WTC11 (cell line): Measurements from ENCODE around the gene STN1. TPM values are rescaled to one million over a fixed set of nuclear protein-coding genes. Genes with fewer than 3 reads are reported as not detected.

ENCODE experiments used
- ATAC-seq: fragments of 200-7000 bp; cut with Tn5 transposase; 2 replicates; pipeline ENCODE4 v1.10.0; 2021; ENCODE audit warnings: mild to moderate bottlenecking, moderate library complexity
- CTCF ChIA-PET: fragments of 300-600 bp; sonication (Branson Sonifier 250); formaldehyde crosslinking; loops from one replicate; lab custom pipeline; 2021; ENCODE audit warnings: antibody characterized with exemption; lab: Charles Lee
- POLR2A ChIA-PET: fragments of 350-600 bp; sonication (Branson Sonifier 250); formaldehyde crosslinking; loops from one replicate; lab custom pipeline; 2021; ENCODE audit warnings: antibody characterized with exemption; lab: Charles Lee
- DNase-seq: peaks from one replicate; pipeline ENCODE4 v3.0.0; 2021; ENCODE audit warnings: low spot score
- H3K27ac Mint-ChIP-seq: 2 replicates; pipeline ENCODE4 v1.8.0; 2021; ENCODE audit warnings: mixed read lengths
- H3K27me3 Mint-ChIP-seq: 2 replicates; pipeline ENCODE4 v1.8.0; 2021; ENCODE audit warnings: low read depth, mild to moderate bottlenecking, moderate library complexity, mixed read lengths
- H3K36me3 Mint-ChIP-seq: 2 replicates; pipeline ENCODE4 v1.8.0; 2021; ENCODE audit warnings: mixed read lengths
- H3K4me1 Mint-ChIP-seq: 2 replicates; pipeline ENCODE4 v1.8.0; 2022; ENCODE audit warnings: mixed read lengths
- H3K4me3 Mint-ChIP-seq: 2 replicates; pipeline ENCODE4 v1.8.0; 2021; ENCODE audit warnings: mild to moderate bottlenecking, moderate library complexity, mixed read lengths
- H3K9me3 Mint-ChIP-seq: 2 replicates; pipeline ENCODE4 v1.8.0; 2021; ENCODE audit warnings: mixed read lengths
- ATF1 ChIP-seq: sonication (generic); formaldehyde crosslinking; IDR thresholded peaks from 2 replicates; pipeline ENCODE4 v1.8.1; 2023; ENCODE audit warnings: mild to moderate bottlenecking, moderate library complexity, missing genetic modification reagents
- CREB1 ChIP-seq: sonication (generic); formaldehyde crosslinking; IDR thresholded peaks from 2 replicates; pipeline ENCODE4 v1.8.0; 2023; ENCODE audit warnings: mild to moderate bottlenecking, missing genetic modification reagents
- CREM ChIP-seq: sonication (generic); formaldehyde crosslinking; IDR thresholded peaks from 2 replicates; pipeline ENCODE4 v1.8.1; 2022; ENCODE audit warnings: mild to moderate bottlenecking, missing genetic modification reagents, moderate library complexity
- FOXJ3 ChIP-seq: sonication (generic); formaldehyde crosslinking; IDR thresholded peaks from 2 replicates; pipeline ENCODE4 v1.9.0; 2021; ENCODE audit warnings: missing genetic modification reagents, mild to moderate bottlenecking, borderline replicate concordance
- GABPB1 ChIP-seq: sonication (generic); formaldehyde crosslinking; IDR thresholded peaks from 2 replicates; pipeline ENCODE4 v1.8.1; 2023; ENCODE audit warnings: mild to moderate bottlenecking, missing genetic modification reagents
- IRF2 ChIP-seq: sonication (generic); formaldehyde crosslinking; IDR thresholded peaks from 2 replicates; pipeline ENCODE4 v1.8.0; 2022; ENCODE audit warnings: low read depth, missing genetic modification reagents, borderline replicate concordance
- JAZF1 ChIP-seq: fragments of 250-450 bp; sonication (Bioruptor Pico); IDR thresholded peaks from 2 replicates; pipeline ENCODE4 v1.9.0; 2021; ENCODE audit warnings: moderate library complexity, mild to moderate bottlenecking, inconsistent platforms
- NR1H2 ChIP-seq: sonication (generic); formaldehyde crosslinking; IDR thresholded peaks from 2 replicates; pipeline ENCODE4 v1.9.0; 2021; ENCODE audit warnings: mild to moderate bottlenecking, moderate library complexity, missing genetic modification reagents
- NR3C1 ChIP-seq: sonication (generic); formaldehyde crosslinking; conservative IDR thresholded peaks from 2 replicates; pipeline ENCODE4 v1.8.1; 2023; ENCODE audit warnings: low read depth, mild to moderate bottlenecking, missing genetic modification reagents
- PRRX2 ChIP-seq: fragments of 250-450 bp; sonication (Bioruptor Pico); IDR thresholded peaks from 2 replicates; pipeline ENCODE4 v1.8.0; 2021; ENCODE audit warnings: mild to moderate bottlenecking
- RELA ChIP-seq: sonication (generic); formaldehyde crosslinking; IDR thresholded peaks from 2 replicates; pipeline ENCODE4 v1.8.1; 2022; ENCODE audit warnings: missing genetic modification reagents, mild to moderate bottlenecking, borderline replicate concordance
- TEAD1 ChIP-seq: sonication (generic); formaldehyde crosslinking; IDR thresholded peaks from 2 replicates; pipeline ENCODE4 v1.8.0; 2022; ENCODE audit warnings: mild to moderate bottlenecking, missing genetic modification reagents
- ZNF219 ChIP-seq: sonication (generic); formaldehyde crosslinking; IDR thresholded peaks from 2 replicates; pipeline ENCODE4 v1.8.0; 2023; ENCODE audit warnings: missing genetic modification reagents, mild to moderate bottlenecking, borderline replicate concordance
- ZNF232 ChIP-seq: sonication (generic); formaldehyde crosslinking; IDR thresholded peaks from 2 replicates; pipeline ENCODE4 v1.8.0; 2022; ENCODE audit warnings: mild to moderate bottlenecking, missing genetic modification reagents
- ZNF263 ChIP-seq: sonication (generic); formaldehyde crosslinking; IDR thresholded peaks from 2 replicates; pipeline ENCODE4 v1.8.1; 2022; ENCODE audit warnings: low read depth, mild to moderate bottlenecking, moderate library complexity, missing genetic modification reagents
- ZNF396 ChIP-seq: fragments of 250-450 bp; sonication (Bioruptor Pico); IDR thresholded peaks from 2 replicates; pipeline ENCODE4 v1.8.0; 2021; ENCODE audit warnings: mild to moderate bottlenecking, moderate library complexity, borderline replicate concordance
- ZNF416 ChIP-seq: fragments of 250-450 bp; sonication (Bioruptor Pico); IDR thresholded peaks from 2 replicates; pipeline ENCODE4 v1.9.0; 2021; ENCODE audit warnings: mild to moderate bottlenecking, inconsistent platforms
- ZNF423 ChIP-seq: fragments of 250-450 bp; sonication (Bioruptor Pico); IDR thresholded peaks from 2 replicates; pipeline ENCODE4 v2.1.2; 2022; ENCODE audit warnings: mild to moderate bottlenecking, moderate library complexity
- total RNA-seq: library from RNA; stranded (reverse); gene quantifications from 3 replicates; pipeline ENCODE4 v1.2.3, GENCODE V29; 2021
- TF ChIP-seq, protein P1 (sequence below): sonication (generic); formaldehyde crosslinking; IDR thresholded peaks from 2 replicates; pipeline ENCODE4 v1.8.1; 2023; ENCODE audit warnings: mild to moderate bottlenecking, missing genetic modification reagents, moderate library complexity
- TF ChIP-seq, protein P2 (sequence below): sonication (generic); formaldehyde crosslinking; IDR thresholded peaks from 2 replicates; pipeline ENCODE4 v1.8.1; 2023; ENCODE audit warnings: mild to moderate bottlenecking, missing genetic modification reagents
- TF ChIP-seq, protein P3 (sequence below): sonication (generic); formaldehyde crosslinking; IDR thresholded peaks from 2 replicates; pipeline ENCODE4 v1.8.0; 2022; ENCODE audit warnings: mild to moderate bottlenecking, missing genetic modification reagents
- TF ChIP-seq, protein P4 (sequence below): sonication (generic); formaldehyde crosslinking; IDR thresholded peaks from 2 replicates; pipeline ENCODE4 v1.8.1; 2022; ENCODE audit warnings: mild to moderate bottlenecking, moderate library complexity, missing genetic modification reagents
- TF ChIP-seq, protein P5 (sequence below): sonication (generic); formaldehyde crosslinking; IDR thresholded peaks from 2 replicates; pipeline ENCODE4 v1.8.0; 2022; ENCODE audit warnings: mild to moderate bottlenecking, missing genetic modification reagents
- TF ChIP-seq, protein P6 (sequence below): fragments of 200-600 bp; IDR thresholded peaks from 2 replicates; pipeline ENCODE4 v1.8.0; 2022; ENCODE audit warnings: antibody characterized with exemption
- TF ChIP-seq, protein P7 (sequence below): fragments of 250-450 bp; sonication (Bioruptor Pico); IDR thresholded peaks from 2 replicates; pipeline ENCODE4 v2.1.2; 2022; ENCODE audit warnings: mild to moderate bottlenecking, moderate library complexity

The STN1 gene
- total RNA-seq, 1 experiment from 2014 or later = 13.9 TPM

DNA sequence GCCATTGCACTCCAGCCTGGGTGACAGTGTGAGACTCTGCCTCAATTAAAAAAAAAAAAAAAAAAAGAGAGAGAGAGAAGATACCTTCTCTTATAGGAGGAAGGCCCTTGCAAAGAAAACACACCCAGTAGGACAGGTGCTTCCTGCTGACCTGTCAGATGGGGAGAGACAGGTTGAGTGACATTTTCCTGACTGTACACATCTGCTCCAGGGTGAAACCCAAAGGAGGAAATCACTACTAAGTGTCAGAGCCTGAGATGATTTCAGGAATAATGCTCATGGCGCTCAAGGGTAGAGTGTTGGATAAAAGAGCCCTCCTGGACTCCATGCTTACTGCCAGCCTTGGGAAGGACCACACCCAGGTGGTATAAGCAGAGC lies 1.7 kb upstream of the STN1 start:
- H3K27me3 Mint-ChIP-seq = no peaks in the 10 kb centered on the region
- ATAC-seq = no peak
- no peak overlapping the region for H3K27ac Mint-ChIP-seq
- no peak for TF ChIP-seq NR1H2 (CRISPR knock-in tag)
- TF ChIP-seq, all 79 proteins: peak for 0
- H3K9me3 Mint-ChIP-seq = peaks cover 17% of the 10 kb centered on the region
- H3K4me1 Mint-ChIP-seq = peaks cover 20% of the 10 kb centered on the region
- CTCF ChIA-PET = interaction anchor here (0.6 kb wide), 1 partner anchor 64 kb away, joined by 3 read pairs; no protein-coding TSS in a partner anchor
- DNase-seq = no peak
- POLR2A ChIA-PET = no interaction called here
- peaks cover 19% of the 10 kb centered on the region for H3K36me3 Mint-ChIP-seq
- no peak overlapping the region for H3K4me3 Mint-ChIP-seq

DNA sequence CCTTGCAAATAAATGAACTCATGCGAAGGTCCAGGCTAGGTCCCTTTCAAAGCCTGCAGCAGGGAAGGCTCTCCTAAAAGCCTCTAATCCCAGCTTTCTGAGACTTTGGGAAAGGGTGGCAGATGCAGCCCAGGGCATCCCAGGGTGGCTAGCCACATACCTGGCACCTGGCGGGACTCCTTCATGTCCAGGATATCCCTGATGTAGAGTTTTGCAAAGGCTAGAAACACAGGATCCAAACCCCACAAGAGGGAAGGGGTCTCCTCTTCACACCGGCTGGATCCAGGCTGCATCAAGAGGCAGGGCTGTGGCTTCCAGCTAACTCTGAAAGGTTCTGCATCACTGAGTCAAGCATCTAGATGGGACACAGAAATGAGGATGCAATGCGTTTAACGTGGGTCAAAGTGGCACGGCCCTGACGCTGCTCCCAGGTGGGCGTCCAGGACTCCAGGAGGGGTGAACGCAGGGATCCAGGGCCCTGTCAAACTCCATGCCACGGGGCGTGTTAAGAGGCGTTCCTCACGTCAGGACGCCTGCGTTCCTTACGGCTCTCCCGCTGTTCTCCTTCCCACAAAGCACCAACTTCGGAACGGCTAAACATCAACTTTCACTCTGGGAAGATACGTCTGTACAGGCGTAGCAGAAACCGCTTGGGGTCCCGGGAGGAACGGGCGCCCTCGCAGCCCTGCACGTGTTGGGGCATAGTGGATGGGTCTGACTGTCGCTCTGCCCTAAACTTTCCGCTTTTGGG lies 507 bp downstream of the STN1 start:
- Mint-ChIP-seq H3K27me3 (no peaks in the 10 kb centered on the region), H3K27ac (peak overlapping the region; percentile 96), H3K36me3 (peaks cover 33% of the 10 kb centered on the region), H3K4me1 (peaks cover 20% of the 10 kb centered on the region), H3K4me3 (peak overlapping the region; percentile 90), H3K9me3 (peaks cover 18% of the 10 kb centered on the region)
- DNase-seq (peak; percentile 18), ATAC-seq (peak; percentile 2)
- POLR2A ChIA-PET = no interaction called here
- CTCF ChIA-PET = interaction anchor here (0.6 to 2.0 kb wide), 4 partner anchors 8 to 420 kb away, joined by 3 to 5 read pairs (median 4); no protein-coding TSS in a partner anchor
- TF ChIP-seq, protein P1, sequence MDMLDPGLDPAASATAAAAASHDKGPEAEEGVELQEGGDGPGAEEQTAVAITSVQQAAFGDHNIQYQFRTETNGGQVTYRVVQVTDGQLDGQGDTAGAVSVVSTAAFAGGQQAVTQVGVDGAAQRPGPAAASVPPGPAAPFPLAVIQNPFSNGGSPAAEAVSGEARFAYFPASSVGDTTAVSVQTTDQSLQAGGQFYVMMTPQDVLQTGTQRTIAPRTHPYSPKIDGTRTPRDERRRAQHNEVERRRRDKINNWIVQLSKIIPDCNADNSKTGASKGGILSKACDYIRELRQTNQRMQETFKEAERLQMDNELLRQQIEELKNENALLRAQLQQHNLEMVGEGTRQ (CRISPR knock-in tag) = no peak
- TF ChIP-seq GABPB1 (CRISPR knock-in tag) = no peak
- TF ChIP-seq TEAD1 = peak; percentile 70; the same call in 1 of the 2 replicates
- no peak for TF ChIP-seq CREB1
- TF ChIP-seq PRRX2 = no peak
- TF ChIP-seq FOXJ3 = no peak
- no peak for TF ChIP-seq ZNF263 (CRISPR knock-in tag)
- TF ChIP-seq JAZF1 (CRISPR knock-in tag) = no peak
- TF ChIP-seq, protein P2, sequence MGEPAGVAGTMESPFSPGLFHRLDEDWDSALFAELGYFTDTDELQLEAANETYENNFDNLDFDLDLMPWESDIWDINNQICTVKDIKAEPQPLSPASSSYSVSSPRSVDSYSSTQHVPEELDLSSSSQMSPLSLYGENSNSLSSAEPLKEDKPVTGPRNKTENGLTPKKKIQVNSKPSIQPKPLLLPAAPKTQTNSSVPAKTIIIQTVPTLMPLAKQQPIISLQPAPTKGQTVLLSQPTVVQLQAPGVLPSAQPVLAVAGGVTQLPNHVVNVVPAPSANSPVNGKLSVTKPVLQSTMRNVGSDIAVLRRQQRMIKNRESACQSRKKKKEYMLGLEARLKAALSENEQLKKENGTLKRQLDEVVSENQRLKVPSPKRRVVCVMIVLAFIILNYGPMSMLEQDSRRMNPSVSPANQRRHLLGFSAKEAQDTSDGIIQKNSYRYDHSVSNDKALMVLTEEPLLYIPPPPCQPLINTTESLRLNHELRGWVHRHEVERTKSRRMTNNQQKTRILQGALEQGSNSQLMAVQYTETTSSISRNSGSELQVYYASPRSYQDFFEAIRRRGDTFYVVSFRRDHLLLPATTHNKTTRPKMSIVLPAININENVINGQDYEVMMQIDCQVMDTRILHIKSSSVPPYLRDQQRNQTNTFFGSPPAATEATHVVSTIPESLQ (CRISPR knock-in tag) = no peak
- TF ChIP-seq ZNF416 (CRISPR knock-in tag) = 0 out of 2 replicates have a peak, but pooled peaks have one; percentile 17
- no peak for TF ChIP-seq IRF2 (CRISPR knock-in tag)
- TF ChIP-seq, protein P3, sequence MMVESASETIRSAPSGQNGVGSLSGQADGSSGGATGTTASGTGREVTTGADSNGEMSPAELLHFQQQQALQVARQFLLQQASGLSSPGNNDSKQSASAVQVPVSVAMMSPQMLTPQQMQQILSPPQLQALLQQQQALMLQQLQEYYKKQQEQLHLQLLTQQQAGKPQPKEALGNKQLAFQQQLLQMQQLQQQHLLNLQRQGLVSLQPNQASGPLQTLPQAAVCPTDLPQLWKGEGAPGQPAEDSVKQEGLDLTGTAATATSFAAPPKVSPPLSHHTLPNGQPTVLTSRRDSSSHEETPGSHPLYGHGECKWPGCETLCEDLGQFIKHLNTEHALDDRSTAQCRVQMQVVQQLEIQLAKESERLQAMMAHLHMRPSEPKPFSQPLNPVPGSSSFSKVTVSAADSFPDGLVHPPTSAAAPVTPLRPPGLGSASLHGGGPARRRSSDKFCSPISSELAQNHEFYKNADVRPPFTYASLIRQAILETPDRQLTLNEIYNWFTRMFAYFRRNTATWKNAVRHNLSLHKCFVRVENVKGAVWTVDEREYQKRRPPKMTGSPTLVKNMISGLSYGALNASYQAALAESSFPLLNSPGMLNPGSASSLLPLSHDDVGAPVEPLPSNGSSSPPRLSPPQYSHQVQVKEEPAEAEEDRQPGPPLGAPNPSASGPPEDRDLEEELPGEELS (CRISPR knock-in tag) = no peak
- TF ChIP-seq CREM (CRISPR knock-in tag) = no peak
- TF ChIP-seq, protein P4, sequence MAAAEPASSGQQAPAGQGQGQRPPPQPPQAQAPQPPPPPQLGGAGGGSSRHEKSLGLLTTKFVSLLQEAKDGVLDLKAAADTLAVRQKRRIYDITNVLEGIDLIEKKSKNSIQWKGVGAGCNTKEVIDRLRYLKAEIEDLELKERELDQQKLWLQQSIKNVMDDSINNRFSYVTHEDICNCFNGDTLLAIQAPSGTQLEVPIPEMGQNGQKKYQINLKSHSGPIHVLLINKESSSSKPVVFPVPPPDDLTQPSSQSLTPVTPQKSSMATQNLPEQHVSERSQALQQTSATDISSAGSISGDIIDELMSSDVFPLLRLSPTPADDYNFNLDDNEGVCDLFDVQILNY (CRISPR knock-in tag) = no peak
- TF ChIP-seq ZNF396 (CRISPR knock-in tag) = no peak
- no peak for TF ChIP-seq NR3C1 (CRISPR knock-in tag)
- TF ChIP-seq ZNF423 (CRISPR knock-in tag) = no peak
- TF ChIP-seq ZNF219 (CRISPR knock-in tag) = no peak
- TF ChIP-seq, protein P5, sequence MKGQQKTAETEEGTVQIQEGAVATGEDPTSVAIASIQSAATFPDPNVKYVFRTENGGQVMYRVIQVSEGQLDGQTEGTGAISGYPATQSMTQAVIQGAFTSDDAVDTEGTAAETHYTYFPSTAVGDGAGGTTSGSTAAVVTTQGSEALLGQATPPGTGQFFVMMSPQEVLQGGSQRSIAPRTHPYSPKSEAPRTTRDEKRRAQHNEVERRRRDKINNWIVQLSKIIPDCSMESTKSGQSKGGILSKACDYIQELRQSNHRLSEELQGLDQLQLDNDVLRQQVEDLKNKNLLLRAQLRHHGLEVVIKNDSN (CRISPR knock-in tag) = peak; percentile 34; the same call in 1 of the 2 replicates
- TF ChIP-seq, protein P6, sequence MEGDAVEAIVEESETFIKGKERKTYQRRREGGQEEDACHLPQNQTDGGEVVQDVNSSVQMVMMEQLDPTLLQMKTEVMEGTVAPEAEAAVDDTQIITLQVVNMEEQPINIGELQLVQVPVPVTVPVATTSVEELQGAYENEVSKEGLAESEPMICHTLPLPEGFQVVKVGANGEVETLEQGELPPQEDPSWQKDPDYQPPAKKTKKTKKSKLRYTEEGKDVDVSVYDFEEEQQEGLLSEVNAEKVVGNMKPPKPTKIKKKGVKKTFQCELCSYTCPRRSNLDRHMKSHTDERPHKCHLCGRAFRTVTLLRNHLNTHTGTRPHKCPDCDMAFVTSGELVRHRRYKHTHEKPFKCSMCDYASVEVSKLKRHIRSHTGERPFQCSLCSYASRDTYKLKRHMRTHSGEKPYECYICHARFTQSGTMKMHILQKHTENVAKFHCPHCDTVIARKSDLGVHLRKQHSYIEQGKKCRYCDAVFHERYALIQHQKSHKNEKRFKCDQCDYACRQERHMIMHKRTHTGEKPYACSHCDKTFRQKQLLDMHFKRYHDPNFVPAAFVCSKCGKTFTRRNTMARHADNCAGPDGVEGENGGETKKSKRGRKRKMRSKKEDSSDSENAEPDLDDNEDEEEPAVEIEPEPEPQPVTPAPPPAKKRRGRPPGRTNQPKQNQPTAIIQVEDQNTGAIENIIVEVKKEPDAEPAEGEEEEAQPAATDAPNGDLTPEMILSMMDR = no peak
- no peak for TF ChIP-seq ZNF232
- TF ChIP-seq ATF1 (CRISPR knock-in tag) = no peak
- TF ChIP-seq, protein P7, sequence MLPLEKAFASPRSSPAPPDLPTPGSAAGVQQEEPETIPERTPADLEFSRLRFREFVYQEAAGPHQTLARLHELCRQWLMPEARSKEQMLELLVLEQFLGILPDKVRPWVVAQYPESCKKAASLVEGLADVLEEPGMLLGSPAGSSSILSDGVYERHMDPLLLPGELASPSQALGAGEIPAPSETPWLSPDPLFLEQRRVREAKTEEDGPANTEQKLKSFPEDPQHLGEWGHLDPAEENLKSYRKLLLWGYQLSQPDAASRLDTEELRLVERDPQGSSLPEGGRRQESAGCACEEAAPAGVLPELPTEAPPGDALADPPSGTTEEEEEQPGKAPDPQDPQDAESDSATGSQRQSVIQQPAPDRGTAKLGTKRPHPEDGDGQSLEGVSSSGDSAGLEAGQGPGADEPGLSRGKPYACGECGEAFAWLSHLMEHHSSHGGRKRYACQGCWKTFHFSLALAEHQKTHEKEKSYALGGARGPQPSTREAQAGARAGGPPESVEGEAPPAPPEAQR (CRISPR knock-in tag) = no peak
- 0 out of 2 replicates have a peak, but pooled peaks have one; percentile 43 for TF ChIP-seq RELA
